Vagina (tissue), 2 donors: ENCODE data around the gene LAMTOR5. TPM values are rescaled to one million over a fixed set of nuclear protein-coding genes. Genes with fewer than 3 reads are reported as not detected.

Experiments used
- DNase-seq, 2 donors: peaks; one replicate each; pipeline ENCODE4 v3.0.0-alpha.2; 2017; ENCODE audit errors: extremely low spot score in 2 of 2
- H3K27ac ChIP-seq: fragments of 200-600 bp; sonication (generic); one replicate; pipeline ENCODE4 v1.5.1; 2019
- H3K27me3 ChIP-seq: fragments of 200-600 bp; sonication (generic); one replicate; pipeline ENCODE4 v1.5.1; 2019
- H3K36me3 ChIP-seq, 2 donors: fragments of 200-600 bp; sonication (generic); one replicate each; pipeline ENCODE4 v1.5.1; 2017 to 2019
- H3K4me1 ChIP-seq: fragments of 200-600 bp; sonication (generic); one replicate; pipeline ENCODE4 v1.5.1; 2019
- H3K4me3 ChIP-seq, 2 donors: fragments of 200-600 bp; sonication (generic); 1 replicate in 1 of 2; 2 replicates in 1 of 2; pipeline ENCODE4 v1.5.1; 2016 to 2019
- H3K9me3 ChIP-seq: fragments of 200-600 bp; sonication (generic); one replicate; pipeline ENCODE4 v1.5.1; 2019
- POLR2A ChIP-seq, 2 donors: fragments of 450-650 bp; IDR thresholded peaks; one replicate each; pipeline ENCODE4 v1.6.1; 2017; ENCODE audit warnings: antibody characterized with exemption in 2 of 2, mild to moderate bottlenecking in 2 of 2, moderate library complexity in 2 of 2
- POLR2AphosphoS5 ChIP-seq, 2 donors: sonication (generic); formaldehyde crosslinking; IDR thresholded peaks; one replicate each; pipeline ENCODE4 v1.9.0; 2017; ENCODE audit warnings: antibody characterized with exemption in 2 of 2, mild to moderate bottlenecking in 2 of 2, low read depth in 1 of 2; ENCODE audit not compliant: insufficient read depth in 1 of 2
- intact Hi-C: fragments of 100-400 bp; cut with DNase I; formaldehyde crosslinking; loops from one replicate; pipeline ENCODE4 v1.15.1; 2023
- total RNA-seq: library from RNA; depleted of rRNA; stranded (reverse); fragments of >200 nt; gene quantifications from one replicate; pipeline ENCODE4 v1.2.3, GENCODE V29; 2016
- TF ChIP-seq, protein P1 (sequence below), 3 experiments: fragments of 450-650 bp in 2 of 3; fragments of 200-600 bp in 1 of 3; sonication (generic) in 1 of 3; IDR thresholded peaks; one replicate each; pipeline ENCODE4 v1.5.1; 2017 to 2019; ENCODE audit warnings: antibody characterized with exemption in 3 of 3, mild to moderate bottlenecking in 2 of 3, moderate library complexity in 2 of 3

Gene LAMTOR5
- total RNA-seq, 1 donor from 2014 or later: 66.5 TPM

GRCh38 chr1:110452330-110452729 lies 44.8 kb upstream of the LAMTOR5 start:
- no peak for DNase-seq
- Histone ChIP-seq H3K4me3 (peak overlapping the region in 1 of 2 donors; percentile 12), H3K27me3 (no peaks in the 10 kb centered on the region), H3K36me3 (no peaks in the 10 kb centered on the region), H3K27ac (no peak overlapping the region), H3K4me1 (no peaks in the 10 kb centered on the region), H3K9me3 (no peaks in the 10 kb centered on the region)
- TF ChIP-seq POLR2A (IDR thresholded peaks at IDR 0.05): no peak
- TF ChIP-seq, protein P1, sequence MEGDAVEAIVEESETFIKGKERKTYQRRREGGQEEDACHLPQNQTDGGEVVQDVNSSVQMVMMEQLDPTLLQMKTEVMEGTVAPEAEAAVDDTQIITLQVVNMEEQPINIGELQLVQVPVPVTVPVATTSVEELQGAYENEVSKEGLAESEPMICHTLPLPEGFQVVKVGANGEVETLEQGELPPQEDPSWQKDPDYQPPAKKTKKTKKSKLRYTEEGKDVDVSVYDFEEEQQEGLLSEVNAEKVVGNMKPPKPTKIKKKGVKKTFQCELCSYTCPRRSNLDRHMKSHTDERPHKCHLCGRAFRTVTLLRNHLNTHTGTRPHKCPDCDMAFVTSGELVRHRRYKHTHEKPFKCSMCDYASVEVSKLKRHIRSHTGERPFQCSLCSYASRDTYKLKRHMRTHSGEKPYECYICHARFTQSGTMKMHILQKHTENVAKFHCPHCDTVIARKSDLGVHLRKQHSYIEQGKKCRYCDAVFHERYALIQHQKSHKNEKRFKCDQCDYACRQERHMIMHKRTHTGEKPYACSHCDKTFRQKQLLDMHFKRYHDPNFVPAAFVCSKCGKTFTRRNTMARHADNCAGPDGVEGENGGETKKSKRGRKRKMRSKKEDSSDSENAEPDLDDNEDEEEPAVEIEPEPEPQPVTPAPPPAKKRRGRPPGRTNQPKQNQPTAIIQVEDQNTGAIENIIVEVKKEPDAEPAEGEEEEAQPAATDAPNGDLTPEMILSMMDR (IDR thresholded peaks at IDR 0.05): no peak
- no peak for TF ChIP-seq POLR2AphosphoS5 (IDR thresholded peaks at IDR 0.05; ENCODE audit: insufficient read depth in 1 of 2, low read depth in 1 of 2)
- intact Hi-C loops: no loop called here

DNA sequence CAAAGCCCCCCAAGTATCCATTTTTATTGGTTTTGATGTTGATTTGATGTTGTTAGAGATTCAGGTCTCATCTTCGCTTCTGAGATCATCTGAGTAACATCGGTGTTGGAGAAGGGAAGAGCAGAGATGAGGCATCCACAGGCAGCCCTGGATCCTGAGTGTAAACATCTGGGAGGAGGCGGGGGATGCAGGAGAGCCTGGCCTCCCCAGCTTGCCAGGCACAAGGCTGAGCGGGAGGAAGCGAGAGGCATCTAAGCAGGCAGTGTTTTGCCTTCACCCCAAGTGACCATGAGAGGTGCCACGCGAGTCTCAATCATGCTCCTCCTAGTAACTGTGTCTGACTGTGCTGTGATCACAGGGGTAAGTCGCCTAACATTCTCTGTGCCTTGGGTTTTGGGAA lies 43.4 kb upstream of the LAMTOR5 start, which contains the start of gene PROK1:
Gene PROK1 (plus strand): TSS at position 221 of the 400 bp plus-strand sequence. CDS start 68 bp downstream, at position 289.
- DNase-seq: no peak
- no peak for TF ChIP-seq POLR2AphosphoS5 (IDR thresholded peaks at IDR 0.05; ENCODE audit: insufficient read depth in 1 of 2, low read depth in 1 of 2)
- TF ChIP-seq, protein P1 (IDR thresholded peaks at IDR 0.05): no peak
- no peak for TF ChIP-seq POLR2A (IDR thresholded peaks at IDR 0.05)
- H3K36me3 ChIP-seq: no peaks in the 10 kb centered on the region
- no peaks in the 10 kb centered on the region for H3K9me3 ChIP-seq
- peak within 1 kb of the TSS in 1 of 2 donors; percentile 21 for H3K4me3 ChIP-seq
- no peaks in the 10 kb centered on the region for H3K4me1 ChIP-seq
- intact Hi-C loops: no loop called here
- H3K27ac ChIP-seq: peak within 1 kb of the TSS; percentile 70
- H3K27me3 ChIP-seq: no peaks in the 10 kb centered on the region

DNA sequence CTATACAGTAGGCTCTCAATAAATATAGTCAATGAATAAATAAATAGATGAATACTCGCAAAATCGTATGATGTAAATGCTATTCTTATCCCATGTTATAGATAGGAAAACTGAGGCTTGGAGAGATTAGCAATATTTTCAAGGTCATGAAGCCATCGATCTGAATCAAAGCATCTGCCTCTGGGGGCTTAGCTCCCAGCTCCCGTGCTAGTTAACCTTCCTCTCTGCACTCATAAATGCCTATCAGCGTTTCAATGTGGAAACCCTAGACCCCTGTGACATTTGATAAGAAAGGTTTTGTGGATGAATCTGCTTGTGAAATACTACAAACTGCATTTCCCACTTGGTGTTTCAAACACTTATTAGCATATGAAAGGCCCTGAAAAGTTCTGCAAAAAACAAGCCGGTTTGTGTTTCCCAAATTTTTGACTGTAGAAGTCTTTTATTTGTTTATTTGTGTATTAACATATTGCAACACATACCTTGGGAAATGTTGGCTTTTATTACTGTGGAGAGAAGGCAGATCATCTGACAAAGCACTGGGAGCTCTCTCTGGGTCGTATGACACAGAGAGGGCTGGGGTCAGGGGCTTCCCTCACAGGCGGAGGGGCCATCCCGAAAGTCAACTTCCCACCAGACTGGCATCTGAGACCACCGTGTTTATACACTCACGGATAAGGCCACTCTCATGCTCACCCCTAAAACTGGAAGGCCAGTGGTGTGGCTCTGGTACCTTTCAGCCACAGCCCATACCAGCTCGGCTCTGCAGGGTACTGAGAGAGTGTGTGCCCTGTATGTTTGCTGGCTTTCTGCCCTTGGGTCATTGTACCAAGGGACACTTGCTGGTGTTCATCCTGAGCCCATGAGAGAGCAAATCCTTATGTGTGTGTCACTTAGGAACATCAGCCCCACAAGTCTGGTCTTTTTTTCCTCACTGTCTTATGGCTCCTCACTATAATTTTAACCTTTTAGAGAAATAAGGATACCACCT lies 42.5 kb upstream of the LAMTOR5 start:
- Histone ChIP-seq H3K9me3 (no peaks in the 10 kb centered on the region), H3K27ac (peak overlapping the region; percentile 70), H3K4me3 (no peak overlapping the region), H3K27me3 (no peaks in the 10 kb centered on the region), H3K4me1 (no peaks in the 10 kb centered on the region), H3K36me3 (no peaks in the 10 kb centered on the region)
- intact Hi-C loops: no loop called here
- TF ChIP-seq POLR2AphosphoS5 (IDR thresholded peaks at IDR 0.05; ENCODE audit: insufficient read depth in 1 of 2, low read depth in 1 of 2): no peak
- TF ChIP-seq, protein P1 (IDR thresholded peaks at IDR 0.05): no peak
- TF ChIP-seq POLR2A (IDR thresholded peaks at IDR 0.05): no peak
- no peak for DNase-seq

- H3K4me1 ChIP-seq: peaks cover 19% of the 10 kb centered on the region
These were observed 37.1 kb upstream of the LAMTOR5 start for GRCh38 chr1:110444561-110444960.

More at GRCh38 chr1:110444561-110444960, 37.1 kb upstream of the LAMTOR5 start:
- intact Hi-C loops: no loop called here
- H3K27ac ChIP-seq: no peak overlapping the region
- DNase-seq: no peak
- H3K36me3 ChIP-seq: no peaks in the 10 kb centered on the region
- TF ChIP-seq, protein P1 (IDR thresholded peaks at IDR 0.05): no peak
- TF ChIP-seq POLR2AphosphoS5 (IDR thresholded peaks at IDR 0.05; ENCODE audit: insufficient read depth in 1 of 2, low read depth in 1 of 2) (no peak), POLR2A (IDR thresholded peaks at IDR 0.05) (no peak)
- no peaks in the 10 kb centered on the region for H3K27me3 ChIP-seq
- no peak overlapping the region for H3K4me3 ChIP-seq
- no peaks in the 10 kb centered on the region for H3K9me3 ChIP-seq
